ENCODE results near the gene SDE2. TPM values are rescaled to one million over a fixed set of nuclear protein-coding genes. Genes with fewer than 3 reads are reported as not detected.
A peak's percentile ranks its signal among the peaks of the same experiment; 100 is the strongest.

SDE2 gene
- total and polyA plus RNA-seq, 10 of the 15 experiments (the other 5 are each of a cell fraction or from before 2014, with no cell fraction given) = 2.7 to 19.4 (median 12.6) TPM

- TF ChIP-seq GATAD2B (conservative IDR thresholded peaks at IDR 0.05; ENCODE audit: low read depth) (peak; percentile 63; the same call in 1 of the 2 replicates), ZNF384 (IDR thresholded peaks at IDR 0.05; ENCODE audit: borderline replicate concordance, low read depth, low read length) (peak; percentile 54), E2F8 (IDR thresholded peaks at IDR 0.05; ENCODE audit: low read depth, partially characterized antibody) (no peak), EZH2 (IDR thresholded peaks at IDR 0.05; ENCODE audit: borderline replicate concordance, control insufficient read depth, low read depth, low read length) (no peak), CHD2 (IDR thresholded peaks at IDR 0.05; ENCODE audit: borderline replicate concordance, low read depth, low read length) (peak; percentile 47; the same call in 1 of the 2 replicates), MEF2A (IDR thresholded peaks at IDR 0.05; ENCODE audit: insufficient read depth, low read depth, low read length) (no peak), BCL11A (IDR thresholded peaks at IDR 0.05; ENCODE audit: low read depth, low read length) (peak; percentile 65; the same call in 1 of the 2 replicates), PBX3 (IDR thresholded peaks at IDR 0.05; ENCODE audit: insufficient replicate concordance, low read depth, low read length) (no peak), ZNF622 (IDR thresholded peaks at IDR 0.05) (no peak), EED (IDR thresholded peaks at IDR 0.05; ENCODE audit: low read depth) (peak; percentile 83), POLR2AphosphoS2 (IDR thresholded peaks at IDR 0.05; ENCODE audit: low read depth, low read length) (no peak), CREM (IDR thresholded peaks at IDR 0.05; ENCODE audit: low read depth) (peak; percentile 91), GABPA (IDR thresholded peaks at IDR 0.05; ENCODE audit: low read depth) (no peak), IKZF2 (IDR thresholded peaks at IDR 0.05) (peak; percentile 96 to 98), ATF2 (IDR thresholded peaks at IDR 0.05; ENCODE audit: low read length) (peak; percentile 44; the same call in 1 of the 2 replicates), ESRRA (IDR thresholded peaks at IDR 0.05; ENCODE audit: low read length) (no peak), IKZF1 (conservative IDR thresholded peaks at IDR 0.05) (peak; percentile 98), CREB1 (IDR thresholded peaks at IDR 0.05; ENCODE audit: low read depth) (peak; percentile 90), MEF2B (IDR thresholded peaks at IDR 0.05; ENCODE audit: partially characterized antibody, poor library complexity, severe bottlenecking) (peak; percentile 65), IRF4 (IDR thresholded peaks at IDR 0.05; ENCODE audit: low read depth, low read length) (peak; percentile 85), NKRF (conservative IDR thresholded peaks at IDR 0.05) (no peak; the same call in 1 of the 2 replicates), RUNX3 (IDR thresholded peaks at IDR 0.05; ENCODE audit: low read length) (peak; percentile 81), MTA2 (IDR thresholded peaks at IDR 0.05; ENCODE audit: low read depth) (peak; percentile 70; the same call in 1 of the 2 replicates)
Measured at GRCh38 chr1:226001963-226002666, 3.0 kb upstream of the SDE2 start (continued).
